GM04504 (cell line): Measurements from ENCODE around the gene CCBE1.
A peak's percentile ranks its signal among the peaks of the same experiment; 100 is the strongest.

Experiments used
- DNase-seq: peaks from one replicate; pipeline ENCODE4 v3.0.0-alpha.2; 2012; ENCODE audit warnings: low read depth

The CCBE1 gene

DNA sequence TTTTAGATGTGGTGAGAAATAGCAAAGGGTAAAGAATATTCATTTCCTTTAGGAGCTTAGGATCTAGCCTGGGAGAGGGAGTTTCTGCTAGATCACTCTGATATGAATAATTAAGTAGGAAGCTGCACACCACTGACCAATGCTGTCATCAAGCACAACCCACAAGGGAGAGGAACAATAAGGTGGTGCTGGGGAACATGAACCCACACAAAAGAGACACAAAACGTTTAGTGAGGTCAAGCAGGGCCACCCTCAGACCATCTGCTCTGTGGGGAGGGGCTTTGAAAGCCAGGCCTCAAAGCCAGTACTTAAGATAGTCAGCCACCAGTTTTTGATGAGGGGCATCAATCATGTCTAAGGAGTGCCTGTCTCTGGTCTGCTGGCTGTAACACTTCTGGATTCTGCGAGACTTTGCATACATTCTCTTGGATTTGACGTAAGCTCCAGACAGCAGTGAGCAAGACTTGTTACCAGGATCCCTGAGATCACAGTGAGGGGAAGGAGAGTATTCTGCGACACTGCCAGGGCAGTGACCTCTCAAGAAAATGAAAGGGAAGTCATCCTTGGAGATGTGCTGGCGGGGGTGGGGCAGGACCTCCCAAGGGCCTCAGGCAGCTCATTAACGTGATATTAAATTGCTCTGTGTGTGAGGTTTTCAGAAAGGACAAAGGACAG is 127.0 kb downstream of the CCBE1 start:
- DNase-seq: no peak

DNA sequence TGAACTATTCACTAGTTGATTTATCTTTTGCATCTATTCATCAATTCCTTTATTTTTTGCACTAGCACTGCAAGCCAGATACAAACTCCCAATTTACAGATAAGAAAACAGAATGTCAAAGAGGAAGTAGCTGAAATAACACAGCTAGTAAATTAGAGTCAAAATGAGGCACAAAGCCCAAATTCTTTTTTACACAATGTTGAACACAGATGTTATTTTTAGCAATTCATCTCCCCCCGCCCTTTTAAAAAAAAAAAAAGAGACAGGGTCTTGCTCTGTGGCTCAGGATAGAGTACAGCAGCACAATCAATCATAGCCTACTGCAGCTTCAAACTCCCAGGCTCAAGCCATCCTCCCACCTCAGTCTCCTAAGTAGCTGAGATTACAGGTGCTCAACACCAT is 127.8 kb downstream of the CCBE1 start:
- DNase-seq: no peak

GRCh38 chr18:59567431-59567830 is 129.8 kb downstream of the CCBE1 start:
- DNase-seq: no peak

DNA sequence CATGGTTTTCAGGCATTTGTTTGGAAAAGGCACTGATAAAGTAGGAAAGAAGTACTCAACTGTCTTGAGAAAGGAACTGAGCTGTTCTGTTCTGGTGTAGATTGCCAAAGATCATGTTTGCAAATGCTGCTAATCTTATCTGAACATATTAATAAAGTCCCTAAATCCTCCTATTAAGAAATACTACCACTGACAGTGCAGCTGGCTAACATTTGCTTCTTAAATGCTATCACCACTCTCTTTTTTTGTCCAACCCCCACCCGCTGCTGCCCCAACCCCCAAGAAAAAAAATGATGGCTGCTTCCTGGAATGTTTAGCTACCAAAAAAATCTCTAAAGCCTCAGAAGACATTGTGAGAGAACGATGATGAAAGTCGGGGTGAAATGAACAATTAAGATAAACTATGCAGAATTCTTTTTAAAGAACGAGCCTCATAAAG is 130.7 kb downstream of the CCBE1 start:
- DNase-seq: peak; percentile 10

- no peak for DNase-seq
Observed at GRCh38 chr18:59565957-59566356, 131.3 kb downstream of the CCBE1 start.

DNA sequence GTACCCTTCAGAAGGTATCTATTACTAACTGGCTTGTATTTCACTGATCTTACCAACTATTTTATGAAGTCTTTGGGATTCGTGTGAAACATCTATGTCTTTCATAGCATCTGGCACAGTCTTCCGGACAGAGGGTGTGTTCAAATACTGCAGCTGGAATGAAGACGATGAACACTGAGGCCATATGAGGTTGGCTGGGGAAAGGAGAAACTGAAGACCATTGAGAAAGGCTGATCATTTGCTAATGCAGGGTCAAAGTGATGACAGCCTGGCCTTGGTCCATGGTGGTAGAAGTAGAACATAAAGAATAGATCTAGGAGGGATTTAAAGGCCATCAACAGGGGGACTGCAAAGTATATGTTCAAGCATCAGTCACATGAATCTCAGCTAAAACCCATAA is 132.7 kb downstream of the CCBE1 start:
- DNase-seq: peak; percentile 14

GRCh38 chr18:59563176-59563785 is 133.9 kb downstream of the CCBE1 start:
- no peak for DNase-seq

- no peak for DNase-seq
Observed at GRCh38 chr18:59562751-59563150, 134.5 kb downstream of the CCBE1 start.

GRCh38 chr18:59561612-59562011 is 135.6 kb downstream of the CCBE1 start:
- no peak for DNase-seq

DNA sequence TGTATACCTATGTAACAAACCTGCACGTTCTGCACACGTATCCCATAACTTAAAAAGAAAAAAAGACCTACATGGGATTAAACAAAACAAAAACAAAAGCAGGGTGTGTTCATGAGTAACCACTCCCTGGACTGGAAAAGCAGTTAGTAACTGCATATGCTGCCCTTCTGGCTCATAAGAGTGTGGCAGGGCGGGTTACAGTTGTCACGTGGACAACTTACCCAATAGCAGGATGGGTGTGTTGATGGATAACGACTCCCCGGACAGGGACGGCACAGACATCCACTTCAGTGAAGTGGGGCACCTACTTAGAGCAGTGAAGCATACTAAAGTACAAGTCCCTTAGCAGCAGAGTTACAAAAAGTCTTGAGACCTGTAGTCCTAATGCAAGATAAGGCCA is 136.7 kb downstream of the CCBE1 start:
- peak; percentile 17 for DNase-seq

DNA sequence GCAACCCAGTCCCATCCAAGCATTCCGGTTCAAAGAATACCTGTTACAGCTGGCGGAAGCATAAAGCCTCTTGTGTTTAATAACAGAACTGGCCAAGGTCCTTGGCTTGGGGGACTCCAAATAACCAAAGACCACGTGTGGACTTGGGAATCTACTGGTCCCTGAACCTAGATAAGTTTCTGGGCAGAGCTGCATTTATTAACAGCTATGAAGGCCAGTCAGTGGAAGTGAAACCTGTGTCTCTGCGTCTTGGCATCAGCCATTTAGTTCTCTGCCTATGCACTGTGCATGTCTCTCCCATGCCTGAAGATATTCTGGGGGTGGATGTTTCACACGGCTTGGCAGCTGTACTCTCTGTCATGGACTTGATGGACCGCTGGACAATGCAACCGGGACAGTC is 137.7 kb downstream of the CCBE1 start:
- no peak for DNase-seq

DNA sequence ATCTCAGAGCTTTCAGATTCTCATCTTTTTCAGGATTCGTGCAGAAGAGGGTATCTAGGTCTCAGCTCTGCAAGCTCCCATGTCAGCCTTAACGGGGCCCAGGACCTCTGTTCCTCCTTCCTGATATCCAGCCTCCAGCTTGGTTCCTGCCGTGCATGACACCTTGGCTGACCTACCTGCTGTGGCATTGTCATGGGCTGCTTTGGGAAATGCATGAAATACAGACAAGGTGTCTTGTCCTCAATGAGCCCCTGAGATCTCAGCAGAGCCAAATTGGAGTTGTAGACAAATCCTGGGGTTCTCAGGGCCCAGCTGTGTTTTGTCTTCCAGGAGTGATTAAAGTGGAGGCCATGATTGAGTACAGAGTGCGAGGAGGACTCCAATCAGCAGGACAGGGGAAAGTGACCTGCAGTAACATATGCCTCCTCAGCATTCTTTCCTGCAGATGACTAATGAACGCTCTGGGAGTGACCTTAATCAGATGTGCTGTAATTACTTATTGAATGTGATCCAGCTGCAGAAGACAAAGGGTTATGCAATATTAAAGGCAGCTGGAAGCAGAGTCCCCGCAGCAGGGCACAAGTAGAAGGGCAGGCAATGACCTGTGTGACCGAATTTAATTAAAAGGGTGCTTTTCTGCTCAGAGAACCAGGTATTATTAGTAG is 141.1 kb downstream of the CCBE1 start:
- peak; percentile 61 for DNase-seq

GRCh38 chr18:59554796-59555335 is 142.4 kb downstream of the CCBE1 start:
- DNase-seq: no peak

- DNase-seq: peak; percentile 31
Observed at GRCh38 chr18:59553273-59553870, 143.9 kb downstream of the CCBE1 start.

DNA sequence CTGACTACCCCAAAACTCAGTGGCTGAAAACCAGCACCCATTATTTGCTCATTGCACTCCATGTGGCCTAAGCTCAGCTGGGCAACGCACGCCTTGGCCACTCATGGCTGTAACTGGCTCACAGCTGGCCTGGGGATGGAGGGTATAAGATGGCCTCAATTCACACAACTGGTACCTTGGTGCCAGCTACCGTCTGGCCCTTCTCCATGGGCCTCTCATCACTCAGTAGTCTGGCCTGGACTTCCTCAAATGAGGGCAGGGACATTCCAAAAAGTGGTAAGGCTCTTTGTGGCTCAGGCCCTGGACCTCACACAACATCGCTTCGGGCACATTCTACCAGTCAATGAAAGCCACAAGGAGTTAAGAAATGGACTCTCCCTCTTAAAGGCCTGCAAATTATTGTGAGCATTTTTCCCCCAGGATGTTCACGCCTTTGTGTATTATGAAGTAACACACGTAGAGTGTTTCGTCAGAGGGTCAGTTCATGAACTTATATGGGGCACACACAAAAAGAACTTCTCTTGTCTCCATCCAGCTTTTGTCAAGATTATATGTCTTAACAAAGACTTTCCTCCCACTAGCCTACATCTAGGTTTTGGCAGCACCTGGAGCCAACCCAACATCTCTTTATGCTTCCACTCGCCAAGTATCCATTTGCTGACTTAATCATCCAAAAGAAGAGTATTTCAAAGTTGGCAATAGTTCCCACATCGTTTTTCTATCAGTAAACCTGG is 145.2 kb downstream of the CCBE1 start:
- no peak for DNase-seq

GRCh38 chr18:59550174-59550516 is 147.1 kb downstream of the CCBE1 start:
- no peak for DNase-seq

- DNase-seq: no peak
Observed at GRCh38 chr18:59549503-59550173, 147.6 kb downstream of the CCBE1 start.

DNA sequence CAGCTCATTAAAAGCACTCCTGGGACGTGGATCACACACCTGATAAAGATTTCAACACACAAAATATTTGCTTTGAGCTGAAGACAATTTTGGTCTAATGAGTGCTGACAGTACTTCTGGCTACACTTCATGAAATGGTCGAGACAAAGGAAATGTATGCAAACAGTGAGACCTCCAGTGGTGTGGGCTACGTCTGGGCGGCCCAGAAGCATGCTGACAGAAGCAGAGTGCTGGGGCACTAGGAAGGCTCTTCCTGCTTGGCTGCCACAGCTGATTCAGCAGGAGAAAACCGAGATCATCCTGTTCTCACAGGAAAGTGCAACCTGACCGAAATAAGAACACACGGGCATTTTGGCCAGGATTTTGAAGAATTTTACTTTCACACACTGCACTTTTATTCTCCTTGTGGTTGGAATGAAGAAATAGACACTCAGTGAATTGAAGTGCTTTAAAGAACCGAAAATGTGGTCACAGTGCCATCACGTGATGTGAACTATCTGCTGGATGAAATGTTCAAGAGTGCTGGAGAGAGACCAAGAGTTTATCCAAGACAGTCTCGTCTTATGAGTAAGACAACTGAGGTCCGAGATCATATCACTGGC is 149.5 kb downstream of the CCBE1 start:
- peak; percentile 81 for DNase-seq

DNA sequence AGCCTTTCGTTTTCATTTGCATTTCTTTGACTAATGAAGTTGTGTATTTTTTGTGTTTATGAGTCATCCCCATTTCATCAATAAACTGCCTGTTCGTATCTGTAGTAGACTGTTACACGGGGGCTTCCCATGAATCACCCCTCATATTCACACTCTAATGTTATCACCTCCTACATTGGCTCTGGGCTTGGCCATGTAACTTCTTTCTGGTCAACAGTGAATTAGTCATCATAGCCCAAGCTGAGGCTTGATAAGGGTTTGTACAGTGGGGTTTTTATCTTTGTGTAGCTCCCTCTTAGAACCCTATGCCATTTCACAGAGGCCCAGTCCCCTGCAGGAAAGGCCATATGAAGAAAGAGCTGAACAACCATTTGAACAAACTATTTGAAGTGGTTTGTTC is 151.0 kb downstream of the CCBE1 start:
- no peak for DNase-seq

DNA sequence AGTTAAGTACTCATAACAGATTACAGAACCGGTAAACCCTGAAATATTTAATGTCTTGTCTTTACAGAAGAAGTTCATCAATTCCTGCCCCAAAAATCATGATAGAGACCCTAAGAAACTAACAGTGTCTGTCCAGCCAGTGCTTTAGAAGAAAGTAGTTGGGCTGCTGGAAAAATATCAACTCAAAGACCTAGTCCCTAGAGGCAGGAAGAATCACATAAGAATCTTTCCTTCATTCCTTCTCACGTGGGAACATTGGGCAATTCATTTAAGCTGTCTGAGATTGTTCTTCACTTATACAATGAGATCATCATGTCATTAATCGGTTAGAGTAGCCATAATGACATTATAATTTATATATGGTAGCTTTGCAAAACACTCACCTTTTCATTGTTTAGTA is 156.4 kb downstream of the CCBE1 start:
- no peak for DNase-seq

GRCh38 chr18:59540346-59540745 is 156.9 kb downstream of the CCBE1 start:
- no peak for DNase-seq
